ENCODE data around the gene CCNE1. TPM values are rescaled to one million over a fixed set of nuclear protein-coding genes. Genes with fewer than 3 reads are reported as not detected.

Gene CCNE1
- total and polyA plus RNA-seq, 2 experiments from 2014 or later = 26.1 to 38.3 TPM

DNA sequence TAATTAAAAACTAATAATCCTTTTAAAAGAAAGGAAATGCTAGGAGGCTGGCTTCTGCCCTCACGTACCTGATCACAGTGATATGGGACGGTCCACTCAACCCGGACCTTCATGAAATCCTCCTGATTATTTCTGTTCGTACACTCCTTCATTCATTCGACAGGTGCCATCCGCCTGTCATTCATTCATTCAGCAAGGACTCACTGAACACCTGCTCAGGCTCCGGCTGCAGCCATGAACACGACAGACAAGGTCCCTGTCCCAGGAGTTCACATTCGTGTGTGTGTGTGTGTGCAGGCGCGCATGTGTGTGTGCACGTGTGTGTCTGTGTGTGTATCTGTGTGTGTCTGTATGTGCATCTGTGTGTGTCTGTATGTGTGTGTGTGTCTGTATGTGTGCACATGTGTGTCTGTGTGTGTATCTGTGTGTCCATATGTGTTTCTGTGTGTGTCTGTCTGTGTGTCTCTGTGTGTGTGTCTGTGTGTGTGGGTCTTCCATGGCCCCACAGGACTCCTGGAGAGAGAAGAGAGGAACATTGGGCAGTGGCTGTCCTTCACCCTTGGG is 28.1 kb upstream of the CCNE1 start (continued):
- TF ChIP-seq REST (IDR thresholded peaks at IDR 0.05; ENCODE audit: unreplicated experiment) (no peak), CTCF (conservative IDR thresholded peaks at IDR 0.05; ENCODE audit: low read depth in 2 of 2) (no peak), POLR2AphosphoS5 (IDR thresholded peaks at IDR 0.05; ENCODE audit: low read depth) (no peak)

DNA sequence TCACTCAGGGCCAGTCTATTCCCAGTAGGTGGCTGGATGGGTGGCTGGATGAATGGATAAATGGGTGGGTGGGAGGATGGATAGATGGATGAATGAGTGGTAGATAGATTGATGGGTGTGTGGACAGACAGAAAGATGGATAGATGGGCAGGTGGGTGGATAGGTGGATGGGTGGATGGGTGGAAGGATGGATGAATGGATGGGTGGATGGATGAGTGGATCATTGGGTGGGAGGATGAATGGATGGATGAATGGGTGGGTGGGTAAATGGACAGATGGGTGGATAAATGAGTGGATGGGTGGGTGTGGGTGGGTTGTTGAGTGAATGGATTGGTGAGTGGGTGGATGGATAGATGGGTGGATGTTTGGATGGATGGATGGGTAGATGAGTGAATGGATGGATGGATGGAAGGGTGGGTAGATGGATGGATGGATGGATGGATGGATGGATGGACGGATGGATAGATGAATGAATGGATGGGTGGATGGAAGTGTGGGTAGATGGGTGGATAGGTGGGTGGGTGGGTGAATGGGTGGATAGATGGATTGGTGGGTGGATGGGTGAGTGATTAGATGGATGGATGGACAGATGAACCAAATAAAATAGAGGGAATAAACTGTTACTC is 27.1 kb upstream of the CCNE1 start:
- Mint-ChIP-seq H3K9me3 (no peaks in the 10 kb centered on the region), H3K36me3 (ENCODE audit: low read depth) (no peaks in the 10 kb centered on the region; the same call in 2 of the 3 replicates), H3K4me1 (peaks cover 4% of the 10 kb centered on the region; the same call in 2 of the 3 replicates), H3K27ac (no peak overlapping the region), H3K27me3 (ENCODE audit: insufficient read depth, low read depth, poor library complexity) (peaks cover 8% of the 10 kb centered on the region), H3K4me3 (no peak overlapping the region)
- Histone ChIP-seq H3K4me3 (no peak overlapping the region), H2AFZ (no peak overlapping the region), H3K79me2 (replicated peaks; ENCODE audit: insufficient read depth) (no peaks in the 10 kb centered on the region), H3K27ac (ENCODE audit: low read depth) (no peak overlapping the region), H4K20me1 (replicated peaks; ENCODE audit: insufficient read depth) (no peaks in the 10 kb centered on the region), H3K4me2 (no peak overlapping the region), H3K27me3 (ENCODE audit: insufficient read depth) (no peaks in the 10 kb centered on the region), H3K4me1 (ENCODE audit: insufficient read depth) (no peaks in the 10 kb centered on the region), H3F3A (replicated peaks; ENCODE audit: low read depth) (no peaks in the 10 kb centered on the region), H3K36me3 (ENCODE audit: insufficient read depth) (no peaks in the 10 kb centered on the region), H3K9me2 (ENCODE audit: insufficient read depth) (no peaks in the 10 kb centered on the region)
- no peak for TF ChIP-seq EZH2phosphoT487 (IDR thresholded peaks at IDR 0.05; ENCODE audit: unreplicated experiment)
- TF ChIP-seq, protein P1, sequence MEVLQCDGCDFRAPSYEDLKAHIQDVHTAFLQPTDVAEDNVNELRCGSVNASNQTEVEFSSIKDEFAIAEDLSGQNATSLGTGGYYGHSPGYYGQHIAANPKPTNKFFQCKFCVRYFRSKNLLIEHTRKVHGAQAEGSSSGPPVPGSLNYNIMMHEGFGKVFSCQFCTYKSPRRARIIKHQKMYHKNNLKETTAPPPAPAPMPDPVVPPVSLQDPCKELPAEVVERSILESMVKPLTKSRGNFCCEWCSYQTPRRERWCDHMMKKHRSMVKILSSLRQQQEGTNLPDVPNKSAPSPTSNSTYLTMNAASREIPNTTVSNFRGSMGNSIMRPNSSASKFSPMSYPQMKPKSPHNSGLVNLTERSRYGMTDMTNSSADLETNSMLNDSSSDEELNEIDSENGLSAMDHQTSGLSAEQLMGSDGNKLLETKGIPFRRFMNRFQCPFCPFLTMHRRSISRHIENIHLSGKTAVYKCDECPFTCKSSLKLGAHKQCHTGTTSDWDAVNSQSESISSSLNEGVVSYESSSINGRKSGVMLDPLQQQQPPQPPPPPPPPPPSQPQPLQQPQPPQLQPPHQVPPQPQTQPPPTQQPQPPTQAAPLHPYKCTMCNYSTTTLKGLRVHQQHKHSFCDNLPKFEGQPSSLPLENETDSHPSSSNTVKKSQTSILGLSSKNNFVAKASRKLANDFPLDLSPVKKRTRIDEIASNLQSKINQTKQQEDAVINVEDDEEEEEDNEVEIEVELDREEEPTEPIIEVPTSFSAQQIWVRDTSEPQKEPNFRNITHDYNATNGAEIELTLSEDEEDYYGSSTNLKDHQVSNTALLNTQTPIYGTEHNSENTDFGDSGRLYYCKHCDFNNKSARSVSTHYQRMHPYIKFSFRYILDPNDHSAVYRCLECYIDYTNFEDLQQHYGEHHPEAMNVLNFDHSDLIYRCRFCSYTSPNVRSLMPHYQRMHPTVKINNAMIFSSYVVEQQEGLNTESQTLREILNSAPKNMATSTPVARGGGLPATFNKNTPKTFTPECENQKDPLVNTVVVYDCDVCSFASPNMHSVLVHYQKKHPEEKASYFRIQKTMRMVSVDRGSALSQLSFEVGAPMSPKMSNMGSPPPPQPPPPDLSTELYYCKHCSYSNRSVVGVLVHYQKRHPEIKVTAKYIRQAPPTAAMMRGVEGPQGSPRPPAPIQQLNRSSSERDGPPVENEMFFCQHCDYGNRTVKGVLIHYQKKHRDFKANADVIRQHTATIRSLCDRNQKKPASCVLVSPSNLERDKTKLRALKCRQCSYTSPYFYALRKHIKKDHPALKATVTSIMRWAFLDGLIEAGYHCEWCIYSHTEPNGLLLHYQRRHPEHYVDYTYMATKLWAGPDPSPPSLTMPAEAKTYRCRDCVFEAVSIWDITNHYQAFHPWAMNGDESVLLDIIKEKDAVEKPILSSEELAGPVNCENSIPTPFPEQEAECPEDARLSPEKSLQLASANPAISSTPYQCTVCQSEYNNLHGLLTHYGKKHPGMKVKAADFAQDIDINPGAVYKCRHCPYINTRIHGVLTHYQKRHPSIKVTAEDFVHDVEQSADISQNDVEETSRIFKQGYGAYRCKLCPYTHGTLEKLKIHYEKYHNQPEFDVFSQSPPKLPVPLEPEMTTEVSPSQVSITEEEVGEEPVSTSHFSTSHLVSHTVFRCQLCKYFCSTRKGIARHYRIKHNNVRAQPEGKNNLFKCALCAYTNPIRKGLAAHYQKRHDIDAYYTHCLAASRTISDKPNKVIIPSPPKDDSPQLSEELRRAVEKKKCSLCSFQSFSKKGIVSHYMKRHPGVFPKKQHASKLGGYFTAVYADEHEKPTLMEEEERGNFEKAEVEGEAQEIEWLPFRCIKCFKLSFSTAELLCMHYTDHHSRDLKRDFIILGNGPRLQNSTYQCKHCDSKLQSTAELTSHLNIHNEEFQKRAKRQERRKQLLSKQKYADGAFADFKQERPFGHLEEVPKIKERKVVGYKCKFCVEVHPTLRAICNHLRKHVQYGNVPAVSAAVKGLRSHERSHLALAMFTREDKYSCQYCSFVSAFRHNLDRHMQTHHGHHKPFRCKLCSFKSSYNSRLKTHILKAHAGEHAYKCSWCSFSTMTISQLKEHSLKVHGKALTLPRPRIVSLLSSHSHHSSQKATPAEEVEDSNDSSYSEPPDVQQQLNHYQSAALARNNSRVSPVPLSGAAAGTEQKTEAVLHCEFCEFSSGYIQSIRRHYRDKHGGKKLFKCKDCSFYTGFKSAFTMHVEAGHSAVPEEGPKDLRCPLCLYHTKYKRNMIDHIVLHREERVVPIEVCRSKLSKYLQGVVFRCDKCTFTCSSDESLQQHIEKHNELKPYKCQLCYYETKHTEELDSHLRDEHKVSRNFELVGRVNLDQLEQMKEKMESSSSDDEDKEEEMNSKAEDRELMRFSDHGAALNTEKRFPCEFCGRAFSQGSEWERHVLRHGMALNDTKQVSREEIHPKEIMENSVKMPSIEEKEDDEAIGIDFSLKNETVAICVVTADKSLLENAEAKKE (CRISPR knock-in tag; IDR thresholded peaks at IDR 0.05) = no peak
- TF ChIP-seq CTCF (conservative IDR thresholded peaks at IDR 0.05; ENCODE audit: low read depth in 2 of 2) = no peak
- no peak for TF ChIP-seq NANOG (IDR thresholded peaks at IDR 0.05; ENCODE audit: borderline replicate concordance)
- DNase-seq (ENCODE audit: low spot score) (no peak), ATAC-seq (no peak)
